ENCODE measurements around the gene ALDH6A1. TPM values are rescaled to one million over a fixed set of nuclear protein-coding genes. Genes with fewer than 3 reads are reported as not detected.

Gene ALDH6A1
- total RNA-seq, 1 donor from 2014 or later = 17.9 TPM

GRCh38 chr14:74049876-74050495 lies 34.3 kb downstream of the ALDH6A1 start:
- DNase-seq (ENCODE audit: low read depth in 2 of 2) = no peak

- no peak for DNase-seq (ENCODE audit: low read depth in 2 of 2)
These were observed 36.0 kb downstream of the ALDH6A1 start for GRCh38 chr14:74048281-74048680.

GRCh38 chr14:74045522-74045921 lies 38.7 kb downstream of the ALDH6A1 start:
- no peak for DNase-seq (ENCODE audit: low read depth in 2 of 2)

GRCh38 chr14:74042296-74042695 lies 42.0 kb downstream of the ALDH6A1 start:
- DNase-seq (ENCODE audit: low read depth in 2 of 2) = no peak

- peak; percentile 66 to 68 for DNase-seq (ENCODE audit: low read depth in 2 of 2)
These were observed 46.0 kb downstream of the ALDH6A1 start for GRCh38 chr14:74038020-74038859.

GRCh38 chr14:74035556-74035955 lies 48.7 kb downstream of the ALDH6A1 start:
- peak in 1 of 2 donors; percentile 23 for DNase-seq (ENCODE audit: low read depth in 2 of 2)

DNA sequence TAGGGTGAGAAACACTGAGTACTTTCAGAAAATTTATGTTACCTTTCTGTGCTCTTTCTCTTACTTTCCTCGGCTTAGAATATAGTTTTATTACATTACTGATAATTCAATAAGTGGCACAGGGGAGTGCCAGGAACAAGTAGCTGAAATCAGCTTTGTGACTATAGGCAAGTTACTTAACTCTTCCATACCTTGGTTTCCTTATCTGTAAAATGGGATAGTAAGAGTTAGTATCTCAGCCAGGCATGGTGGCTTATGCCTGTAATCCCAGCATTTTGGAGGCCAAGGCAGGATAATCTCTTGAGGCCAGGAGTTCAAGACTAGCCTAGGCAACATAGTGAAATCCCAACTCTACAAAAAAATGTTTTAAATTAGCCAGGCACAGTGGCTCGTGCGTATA lies 49.7 kb downstream of the ALDH6A1 start:
- no peak for DNase-seq (ENCODE audit: low read depth in 2 of 2)

GRCh38 chr14:74029136-74029535 lies 55.1 kb downstream of the ALDH6A1 start:
- no peak for DNase-seq (ENCODE audit: low read depth in 2 of 2)

DNA sequence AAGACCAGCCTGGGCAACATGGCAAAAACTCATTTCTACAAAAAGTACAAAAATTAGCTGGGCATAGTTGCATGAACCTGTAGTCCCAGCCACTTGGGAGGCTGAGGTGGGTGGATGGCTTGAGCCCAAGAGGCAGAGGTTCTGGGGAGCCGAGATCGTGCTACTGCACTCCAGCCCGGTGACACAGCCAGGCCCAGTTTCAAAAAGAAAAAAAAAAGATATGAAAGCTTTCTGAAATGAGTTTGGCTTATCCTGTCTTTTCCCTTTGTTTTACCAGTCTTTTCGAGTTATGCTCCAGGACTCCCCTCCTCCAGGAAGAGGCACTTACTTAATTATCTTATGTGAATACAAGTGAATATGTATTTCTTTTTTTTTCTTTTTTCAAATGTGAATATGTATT lies 61.9 kb downstream of the ALDH6A1 start:
- no peak for DNase-seq (ENCODE audit: low read depth in 2 of 2)

- DNase-seq (ENCODE audit: low read depth in 2 of 2) = peak; percentile 26 to 51
These were observed 64.7 kb downstream of the ALDH6A1 start for GRCh38 chr14:74019408-74020137.

DNA sequence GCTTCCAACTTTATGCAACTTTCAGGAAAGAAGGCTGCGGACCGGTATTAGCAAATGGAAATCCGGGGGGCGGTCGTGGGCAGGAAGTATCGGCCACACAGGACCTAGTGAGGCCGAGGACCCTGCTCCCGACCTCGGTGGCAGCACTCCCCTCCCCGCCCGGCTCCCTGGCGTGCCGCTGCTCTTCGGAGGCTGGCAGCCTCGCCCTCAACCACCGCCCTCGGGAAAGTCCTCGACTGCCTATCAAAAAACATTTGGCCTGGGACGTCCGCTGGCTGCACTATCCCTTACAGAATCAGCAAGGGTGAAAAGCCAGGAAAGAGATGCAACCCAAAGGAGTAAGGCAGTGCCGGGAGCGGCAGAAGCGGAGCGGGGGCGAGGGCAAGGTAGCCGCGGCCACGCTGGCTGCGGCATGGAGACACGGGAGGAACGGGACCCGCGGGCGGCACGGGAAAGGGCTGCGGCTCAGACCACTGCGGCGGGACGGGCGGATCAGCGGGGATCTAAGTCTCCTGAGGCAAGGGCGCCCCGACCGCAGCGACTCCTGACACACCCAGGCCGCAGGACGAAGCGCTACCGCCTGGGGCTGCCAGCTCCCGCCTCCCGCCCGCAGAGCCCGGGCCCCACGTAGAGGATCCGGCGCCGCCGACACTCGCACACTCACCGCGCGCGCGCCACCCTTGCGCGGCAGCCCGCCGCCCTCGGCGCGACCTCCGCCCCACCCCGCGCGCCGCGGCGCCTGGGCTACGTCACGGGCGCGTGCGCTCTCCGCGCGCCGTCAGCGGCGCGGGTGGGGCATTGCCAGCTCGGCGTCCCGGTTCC lies 65.5 kb downstream of the ALDH6A1 start, which contains the start of the genes BBOF1 and ENTPD5:
TSS of gene BBOF1 (plus strand) at position 764 of the 822 bp plus-strand sequence. CDS start 130 bp downstream, outside the sequence.
TSS of gene ENTPD5 (minus strand) at position 703 of the 822 bp plus-strand sequence. CDS start 31,186 bp downstream, outside the sequence.
- peak; percentile 87 to 91 for DNase-seq (ENCODE audit: low read depth in 2 of 2)

DNA sequence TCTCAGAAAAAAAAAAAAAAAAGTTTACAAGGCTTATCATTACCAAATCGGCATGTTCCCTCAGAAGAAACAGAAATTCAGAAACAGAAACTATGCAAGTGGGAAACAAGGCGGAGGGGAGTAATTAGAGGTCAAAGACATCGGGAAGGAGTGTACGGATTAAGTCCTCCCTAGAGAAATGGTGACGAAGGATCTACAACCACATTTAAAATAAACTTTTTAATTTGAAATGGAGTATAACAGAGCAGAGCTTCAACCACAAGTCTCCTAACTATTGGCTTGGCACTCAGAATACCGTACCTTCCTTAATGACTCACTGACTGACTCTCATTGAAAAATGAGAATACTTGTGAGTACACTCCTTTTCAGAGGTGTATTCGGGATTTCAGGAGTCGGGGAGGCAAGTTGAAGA lies 66.1 kb downstream of the ALDH6A1 start:
- DNase-seq (ENCODE audit: low read depth in 2 of 2) = peak in 1 of 2 donors; percentile 59

DNA sequence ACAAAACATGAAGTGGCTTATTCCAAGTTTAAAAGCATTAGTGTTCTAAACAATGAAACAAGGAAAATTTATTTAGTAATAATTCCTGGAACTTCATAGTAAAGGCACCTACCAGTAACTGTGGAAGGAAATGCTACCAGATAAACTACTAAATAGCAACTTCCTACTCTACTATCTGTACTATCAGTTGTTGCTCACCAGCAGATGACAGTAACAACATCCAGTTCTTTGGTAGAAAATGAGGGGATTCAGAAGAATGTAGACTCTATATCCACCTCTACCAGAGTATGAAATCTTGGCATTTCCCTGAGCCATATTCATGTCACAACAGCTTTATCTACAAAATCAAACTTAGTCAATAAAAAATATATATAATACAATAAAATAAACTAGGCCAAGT lies 68.3 kb downstream of the ALDH6A1 start:
- DNase-seq (ENCODE audit: low read depth in 2 of 2) = no peak

DNA sequence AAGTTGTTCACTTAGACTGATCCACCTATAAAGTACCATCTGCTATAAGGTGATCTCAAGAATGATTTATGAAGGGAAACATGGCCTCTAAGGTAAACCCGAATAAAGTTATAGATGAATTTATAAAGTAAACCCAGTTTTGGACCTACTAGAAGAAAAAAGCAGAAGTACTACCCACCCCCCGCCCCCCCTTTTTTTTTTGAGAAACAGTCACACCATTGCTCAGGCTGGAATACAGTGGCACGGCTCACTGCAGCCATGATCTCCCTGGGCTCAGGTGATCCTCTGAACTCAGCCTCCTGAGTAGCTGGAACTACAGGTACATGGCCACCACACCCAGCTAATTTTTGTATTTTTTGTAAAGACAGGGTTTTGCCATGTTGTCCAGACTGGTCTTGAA lies 69.1 kb downstream of the ALDH6A1 start:
- no peak for DNase-seq (ENCODE audit: low read depth in 2 of 2)

GRCh38 chr14:74014299-74014698 lies 70.0 kb downstream of the ALDH6A1 start:
- DNase-seq (ENCODE audit: low read depth in 2 of 2) = no peak

GRCh38 chr14:74008843-74009499 lies 75.3 kb downstream of the ALDH6A1 start:
- DNase-seq (ENCODE audit: low read depth in 2 of 2) = peak; percentile 2 to 60
